ENCODE measurements around the gene ACBD6. TPM values are rescaled to one million over a fixed set of nuclear protein-coding genes. Genes with fewer than 3 reads are reported as not detected.

ACBD6 gene
- total and polyA plus RNA-seq, 2 of the 4 experiments (the other 2 are of a cell fraction) = 52.5 to 59.1 TPM

GRCh38 chr1:180536821-180537372, 34.5 kb upstream of the ACBD6 start:
- Histone ChIP-seq H2AK5ac (ENCODE audit: low read depth, low read length) (no peak overlapping the region), H4K91ac (ENCODE audit: insufficient read depth, low read depth, low read length) (no peak overlapping the region), H3K56ac (ENCODE audit: extremely low read depth, insufficient read depth, low read length) (no peak overlapping the region), H3K9me1 (ENCODE audit: insufficient read depth, low read length) (peaks cover 6% of the 10 kb centered on the region; the same call in 1 of the 2 replicates), H3K4me1 (ENCODE audit: control insufficient read depth, insufficient read depth, low read length) (peaks cover 4% of the 10 kb centered on the region), H3K27me3 (ENCODE audit: control insufficient read depth, insufficient read depth, low read length) (0 out of 2 replicates have a peak, but pooled peaks cover 2% of the 10 kb centered on the region), H2AK9ac (replicated peaks; ENCODE audit: low read depth, low read length, poor library complexity) (no peak overlapping the region), H3K14ac (replicated peaks; ENCODE audit: low read depth, low read length) (no peak overlapping the region), H3K27ac (ENCODE audit: insufficient read depth, low read length) (no peak overlapping the region), H3K23ac (ENCODE audit: low read depth, low read length) (no peak overlapping the region), H4K20me1 (ENCODE audit: insufficient read depth, low read length) (no peaks in the 10 kb centered on the region), H4K5ac (ENCODE audit: low read depth, low read length) (no peak overlapping the region), H3K4me2 (ENCODE audit: low read depth, low read length) (no peak overlapping the region), H3K36me3 (ENCODE audit: control insufficient read depth, insufficient read depth, low read length) (no peaks in the 10 kb centered on the region), H3K9ac (ENCODE audit: low read depth, low read length) (no peak overlapping the region), H2BK5ac (ENCODE audit: low read depth, low read length, poor library complexity, severe bottlenecking) (no peak overlapping the region), H2BK15ac (ENCODE audit: low read depth, low read length) (no peak overlapping the region), H3K4ac (ENCODE audit: low read depth, low read length) (no peak overlapping the region), H3K79me1 (ENCODE audit: low read depth in 1 of 2, low read length in 2 of 2) (no peaks in the 10 kb centered on the region), H4K8ac (ENCODE audit: low read depth in 2 of 2, low read length in 2 of 2) (no peak overlapping the region), H3K9me3 (ENCODE audit: control insufficient read depth, insufficient read depth, low read length) (no peaks in the 10 kb centered on the region), H3K18ac (ENCODE audit: low read depth, low read length) (no peak overlapping the region), H3K4me3 (ENCODE audit: insufficient read depth, low read depth, low read length) (no peak overlapping the region), H2BK120ac (ENCODE audit: low read depth, low read length) (no peak overlapping the region), H2AFZ (replicated peaks; ENCODE audit: low read length, poor library complexity) (no peak overlapping the region), H2BK20ac (ENCODE audit: low read depth, low read length) (no peak overlapping the region)
- CTCF ChIA-PET = interaction anchor here (0.6 to 1.1 kb wide), 5 partner anchors 13 to 454 kb away, joined by 4 to 10 read pairs (median 6); no protein-coding TSS in a partner anchor
- dilution Hi-C loops (cut with HindIII; ENCODE audit: low sequenced_read_pairs, unreplicated experiment) (no loop called here), intact Hi-C loops (cut with micrococcal nuclease) (no loop called here), in situ Hi-C loops (cut with MboI; ENCODE audit: low sequenced_read_pairs) (loop anchor here (5.0 kb wide), 2 partner anchors 90 to 325 kb away; no protein-coding TSS in a partner anchor)
- 85% methylated on average over 4 of the region's 7 CpGs; no CpG with 5 or more reads in 1 of the 2 experiments for WGBS, 2 experiments (ENCODE audit: extremely low coverage in 2 of 2, insufficient read length in 1 of 2)
- DNase-seq = no peak
- ATAC-seq (ENCODE audit: low read depth) = no peak
- POLR2A ChIA-PET (ENCODE audit: unreplicated experiment) = no interaction called here
- no peak for TF ChIP-seq RAD21 (IDR thresholded peaks at IDR 0.05; ENCODE audit: low read length)
- TF ChIP-seq SMC3 (IDR thresholded peaks at IDR 0.05; ENCODE audit: low read depth, low read length) = no peak
- no peak for TF ChIP-seq MXI1 (IDR thresholded peaks at IDR 0.05; ENCODE audit: borderline replicate concordance, low read depth, low read length)
- no peak for TF ChIP-seq ELK1 (IDR thresholded peaks at IDR 0.05; ENCODE audit: borderline replicate concordance, low read depth, low read length)
- TF ChIP-seq, protein P1, sequence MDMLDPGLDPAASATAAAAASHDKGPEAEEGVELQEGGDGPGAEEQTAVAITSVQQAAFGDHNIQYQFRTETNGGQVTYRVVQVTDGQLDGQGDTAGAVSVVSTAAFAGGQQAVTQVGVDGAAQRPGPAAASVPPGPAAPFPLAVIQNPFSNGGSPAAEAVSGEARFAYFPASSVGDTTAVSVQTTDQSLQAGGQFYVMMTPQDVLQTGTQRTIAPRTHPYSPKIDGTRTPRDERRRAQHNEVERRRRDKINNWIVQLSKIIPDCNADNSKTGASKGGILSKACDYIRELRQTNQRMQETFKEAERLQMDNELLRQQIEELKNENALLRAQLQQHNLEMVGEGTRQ (IDR thresholded peaks at IDR 0.05; ENCODE audit: low read depth, low read length) = no peak
- no peak for TF ChIP-seq MAZ (IDR thresholded peaks at IDR 0.05; ENCODE audit: borderline replicate concordance, low read depth, low read length)
- no TSS peak for BruUV-seq (replicated peaks)
